ENCODE results near the gene SYCE1.

- no peak for TF ChIP-seq REST (IDR thresholded peaks at IDR 0.05; ENCODE audit: unreplicated experiment)
- TF ChIP-seq CTCF (conservative IDR thresholded peaks at IDR 0.05; ENCODE audit: low read depth in 2 of 2), result no peak
- no peak for TF ChIP-seq EZH2phosphoT487 (IDR thresholded peaks at IDR 0.05; ENCODE audit: unreplicated experiment)
- TF ChIP-seq EZH2 (IDR thresholded peaks at IDR 0.05; ENCODE audit: low read depth, unreplicated experiment), result no peak
- no peak for TF ChIP-seq ZNF114 (CRISPR knock-in tag; IDR thresholded peaks at IDR 0.05)
- no peak for TF ChIP-seq NANOG (IDR thresholded peaks at IDR 0.05; ENCODE audit: borderline replicate concordance)
- TF ChIP-seq POLR2AphosphoS5 (IDR thresholded peaks at IDR 0.05; ENCODE audit: low read depth), result no peak
- no peak for TF ChIP-seq ETS1 (IDR thresholded peaks at IDR 0.05)
- no peak for TF ChIP-seq JUNB (IDR thresholded peaks at IDR 0.05; ENCODE audit: unreplicated experiment)
- TF ChIP-seq STAT1 (IDR thresholded peaks at IDR 0.05; ENCODE audit: unreplicated experiment), result no peak
Observed at GRCh38 chr10:133528845-133529575, 36.4 kb downstream of the SYCE1 start.

Data from GM23338 (cell line).